ENCODE data around the gene LPP. TPM values are rescaled to one million over a fixed set of nuclear protein-coding genes. Genes with fewer than 3 reads are reported as not detected.

Gene LPP
- total and polyA plus RNA-seq, 8 donors: 8.0 to 885 (median 305) TPM

GRCh38 chr3:188229726-188230125 lies 75.8 kb downstream of the LPP start:
- DNase-seq: no peak
- Histone ChIP-seq H3K36me3 (peaks cover 0 to 25% (median 4%) of the 10 kb centered on the region in 4 donors), H3K27ac (peak overlapping the region; percentile 70 to 92 (median 78)), H3K9me3 (no peaks in the 10 kb centered on the region), H3K27me3 (no peaks in the 10 kb centered on the region), H3K4me3 (no peak overlapping the region), H3K4me1 (peaks cover 20 to 90% (median 63%) of the 10 kb centered on the region in 4 donors)
- WGBS, 5 donors: 73 to 88% (median 81%) methylated on average over 2 of the region's 2 CpGs
- TF ChIP-seq POLR2AphosphoS5 (IDR thresholded peaks at IDR 0.05) (no peak), POLR2A (IDR thresholded peaks at IDR 0.05) (no peak), EP300 (IDR thresholded peaks at IDR 0.05) (no peak)
- TF ChIP-seq, protein P1, sequence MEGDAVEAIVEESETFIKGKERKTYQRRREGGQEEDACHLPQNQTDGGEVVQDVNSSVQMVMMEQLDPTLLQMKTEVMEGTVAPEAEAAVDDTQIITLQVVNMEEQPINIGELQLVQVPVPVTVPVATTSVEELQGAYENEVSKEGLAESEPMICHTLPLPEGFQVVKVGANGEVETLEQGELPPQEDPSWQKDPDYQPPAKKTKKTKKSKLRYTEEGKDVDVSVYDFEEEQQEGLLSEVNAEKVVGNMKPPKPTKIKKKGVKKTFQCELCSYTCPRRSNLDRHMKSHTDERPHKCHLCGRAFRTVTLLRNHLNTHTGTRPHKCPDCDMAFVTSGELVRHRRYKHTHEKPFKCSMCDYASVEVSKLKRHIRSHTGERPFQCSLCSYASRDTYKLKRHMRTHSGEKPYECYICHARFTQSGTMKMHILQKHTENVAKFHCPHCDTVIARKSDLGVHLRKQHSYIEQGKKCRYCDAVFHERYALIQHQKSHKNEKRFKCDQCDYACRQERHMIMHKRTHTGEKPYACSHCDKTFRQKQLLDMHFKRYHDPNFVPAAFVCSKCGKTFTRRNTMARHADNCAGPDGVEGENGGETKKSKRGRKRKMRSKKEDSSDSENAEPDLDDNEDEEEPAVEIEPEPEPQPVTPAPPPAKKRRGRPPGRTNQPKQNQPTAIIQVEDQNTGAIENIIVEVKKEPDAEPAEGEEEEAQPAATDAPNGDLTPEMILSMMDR (IDR thresholded peaks at IDR 0.05): no peak
- intact Hi-C loops (cut with DNase I; ENCODE audit: low total_unique reads): no loop called here

DNA sequence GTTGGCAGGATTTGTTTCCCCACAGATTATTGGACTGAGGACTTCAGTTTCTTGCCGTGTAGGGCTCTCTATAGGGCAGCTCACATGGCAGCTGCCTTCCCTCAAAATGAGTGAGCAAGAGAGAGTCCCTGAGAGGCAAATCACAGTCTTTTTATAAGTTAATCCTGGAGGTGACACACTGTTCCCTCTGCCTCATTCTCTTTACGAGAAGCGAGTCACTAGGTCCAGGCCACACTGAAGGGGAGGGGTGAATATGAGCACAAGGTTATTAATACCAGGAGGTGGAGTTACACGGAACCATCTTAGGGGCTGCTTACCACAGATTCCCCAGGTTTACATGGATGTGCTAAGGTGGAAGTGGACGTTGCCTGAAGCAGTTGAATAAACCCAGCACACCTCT lies 77.0 kb downstream of the LPP start:
- intact Hi-C loops (cut with DNase I; ENCODE audit: low total_unique reads): no loop called here
- H3K4me3 ChIP-seq: no peak overlapping the region
- TF ChIP-seq POLR2A (IDR thresholded peaks at IDR 0.05) (no peak), POLR2AphosphoS5 (IDR thresholded peaks at IDR 0.05) (peak; percentile 41 to 90 (median 63)), EP300 (IDR thresholded peaks at IDR 0.05) (peak; percentile 96)
- TF ChIP-seq, protein P1 (IDR thresholded peaks at IDR 0.05): no peak
- H3K36me3 ChIP-seq: peaks cover 0 to 20% (median 4%) of the 10 kb centered on the region in 4 donors
- WGBS, 5 donors: 70 to 87% (median 83%) methylated on average over 5 of the region's 5 CpGs
- H3K27me3 ChIP-seq: no peaks in the 10 kb centered on the region
- H3K9me3 ChIP-seq: no peaks in the 10 kb centered on the region
- peaks cover 20 to 91% (median 63%) of the 10 kb centered on the region in 4 donors for H3K4me1 ChIP-seq
- no peak for DNase-seq
- peak overlapping the region in 4 of 5 donors; percentile 74 to 92 (median 79) for H3K27ac ChIP-seq

DNA sequence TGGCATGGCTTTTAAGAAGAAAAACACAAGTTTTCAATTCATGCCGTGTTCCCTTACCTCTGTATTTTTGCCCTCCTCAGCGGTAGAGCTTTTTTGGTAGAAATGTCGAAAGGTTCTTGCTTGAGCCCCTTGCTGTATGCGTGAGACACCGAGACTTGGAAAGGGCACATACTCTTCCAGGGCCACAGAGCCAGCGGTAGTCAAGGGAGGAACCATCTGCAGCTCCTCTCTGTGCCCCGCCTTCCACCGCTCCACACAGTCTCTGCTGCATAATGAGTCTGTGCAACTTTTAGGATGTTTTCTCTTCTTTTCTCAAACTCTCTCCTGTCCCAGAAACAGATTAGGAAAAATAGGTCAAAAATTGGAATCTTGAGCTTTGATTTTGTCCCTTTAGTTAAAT lies 77.5 kb downstream of the LPP start:
- Histone ChIP-seq H3K4me1 (peaks cover 20 to 91% (median 62%) of the 10 kb centered on the region in 4 donors), H3K27ac (peak overlapping the region in 4 of 5 donors; percentile 74 to 92 (median 79)), H3K9me3 (no peaks in the 10 kb centered on the region), H3K36me3 (peaks cover 0 to 15% (median 2%) of the 10 kb centered on the region in 4 donors), H3K27me3 (no peaks in the 10 kb centered on the region), H3K4me3 (no peak overlapping the region)
- TF ChIP-seq, protein P1 (IDR thresholded peaks at IDR 0.05): no peak
- TF ChIP-seq POLR2AphosphoS5 (IDR thresholded peaks at IDR 0.05) (no peak), EP300 (IDR thresholded peaks at IDR 0.05) (no peak), POLR2A (IDR thresholded peaks at IDR 0.05) (no peak)
- intact Hi-C loops (cut with DNase I; ENCODE audit: low total_unique reads): no loop called here
- DNase-seq: no peak
- 88 to 97% (median 96%) methylated on average over 8 of the region's 8 CpGs for WGBS, 5 donors

GRCh38 chr3:188232656-188233055 lies 78.7 kb downstream of the LPP start:
- TF ChIP-seq EP300 (IDR thresholded peaks at IDR 0.05): no peak
- TF ChIP-seq, protein P1 (IDR thresholded peaks at IDR 0.05): no peak
- no peak for TF ChIP-seq POLR2AphosphoS5 (IDR thresholded peaks at IDR 0.05)
- no peak for TF ChIP-seq POLR2A (IDR thresholded peaks at IDR 0.05)
- Histone ChIP-seq H3K4me1 (peaks cover 20 to 96% (median 62%) of the 10 kb centered on the region in 4 donors), H3K27ac (peak overlapping the region in 4 of 5 donors; percentile 74 to 92 (median 79)), H3K4me3 (no peak overlapping the region), H3K27me3 (no peaks in the 10 kb centered on the region), H3K36me3 (peaks cover 0 to 11% (median 2%) of the 10 kb centered on the region in 4 donors), H3K9me3 (no peaks in the 10 kb centered on the region)
- 42 to 91% (median 67%) methylated on average over 2 of the region's 2 CpGs for WGBS, 5 donors
- intact Hi-C loops (cut with DNase I; ENCODE audit: low total_unique reads): no loop called here
- no peak for DNase-seq

Data from stomach (tissue), 9 donors.